DOHH2 (cell line): Measurements from ENCODE around the gene SPATC1L.

Experiments
- CTCF ChIP-seq: fragments of 200-600 bp; sonication (generic); IDR thresholded peaks from one replicate; pipeline ENCODE4 v1.5.1; 2014; ENCODE audit warnings: antibody characterized with exemption, mild to moderate bottlenecking, low read depth, low read length; ENCODE audit not compliant: poor library complexity, severe bottlenecking
- EZH2phosphoT487 ChIP-seq: fragments of 200-600 bp; sonication (generic); IDR thresholded peaks from 2 replicates; pipeline ENCODE4 v1.6.1; 2017; ENCODE audit warnings: borderline replicate concordance, mild to moderate bottlenecking, antibody characterized with exemption, low read length, moderate library complexity, mixed read lengths

GRCh38 chr21:46145159-46145839 is 39.0 kb downstream of the SPATC1L start:
- TF ChIP-seq CTCF = no peak
- no peak for TF ChIP-seq EZH2phosphoT487
